HepG2 (cell line): ENCODE results near the gene GMFB. TPM values are rescaled to one million over a fixed set of nuclear protein-coding genes. Genes with fewer than 3 reads are reported as not detected.

Experiments used
- ATAD3A ChIP-seq: sonication (generic); formaldehyde crosslinking; IDR thresholded peaks from 2 replicates; pipeline ENCODE4 v1.4.0; 2020; ENCODE audit warnings: missing genetic modification reagents
- CAMTA2 ChIP-seq: sonication (generic); formaldehyde crosslinking; IDR thresholded peaks from 2 replicates; pipeline ENCODE4 v1.4.0; 2020; ENCODE audit warnings: mild to moderate bottlenecking, missing genetic modification reagents, borderline replicate concordance
- NFE2 ChIP-seq: sonication (generic); formaldehyde crosslinking; IDR thresholded peaks from 2 replicates; pipeline ENCODE4 v1.4.0; 2020; ENCODE audit warnings: missing genetic modification reagents
- NFKB2 ChIP-seq: sonication (generic); formaldehyde crosslinking; IDR thresholded peaks from 2 replicates; pipeline ENCODE4 v1.4.0; 2020; ENCODE audit warnings: missing genetic modification reagents, borderline replicate concordance
- PHF20 ChIP-seq: sonication (generic); formaldehyde crosslinking; IDR thresholded peaks from 2 replicates; pipeline ENCODE4 v1.5.0; 2020; ENCODE audit warnings: mild to moderate bottlenecking, missing genetic modification reagents
- SETDB1 ChIP-seq: sonication (generic); formaldehyde crosslinking; IDR thresholded peaks from 2 replicates; pipeline ENCODE4 v1.5.1; 2020; ENCODE audit warnings: missing genetic modification reagents, mild to moderate bottlenecking, borderline replicate concordance
- ZBTB42 ChIP-seq: sonication (generic); formaldehyde crosslinking; IDR thresholded peaks from 2 replicates; pipeline ENCODE4 v1.5.0; 2020; ENCODE audit warnings: mild to moderate bottlenecking, missing genetic modification reagents
- ZNF607 ChIP-seq: sonication (generic); formaldehyde crosslinking; IDR thresholded peaks from 2 replicates; pipeline ENCODE4 v1.5.1; 2020; ENCODE audit warnings: missing genetic modification reagents, mild to moderate bottlenecking, borderline replicate concordance
- ZNF746 ChIP-seq: sonication (generic); formaldehyde crosslinking; IDR thresholded peaks from 2 replicates; pipeline ENCODE4 v1.8.0; 2022; ENCODE audit warnings: mild to moderate bottlenecking, missing genetic modification reagents
- ZNF773 ChIP-seq: sonication (generic); formaldehyde crosslinking; IDR thresholded peaks from 2 replicates; pipeline ENCODE4 v1.4.0; 2020; ENCODE audit warnings: missing genetic modification reagents, borderline replicate concordance
- polyA plus RNA-seq, 8 experiments: library from polyadenylated mRNA; depleted of rRNA in 3 of 8; stranded (reverse) in 7 of 8; unstranded in 1 of 8; fragments of >200 nt; fragmentation: Illumina TruSeq in 4 of 8; extraction: Trizol in 4 of 8; gene quantifications; 2 replicates each; pipeline versions ENCODE4 v1.2.1 to v1.2.3, GENCODE V29; 2011 to 2016; ENCODE audit warnings: low read depth in 4 of 8, missing spikeins in 1 of 8, mixed read lengths in 1 of 8; ENCODE audit not compliant: insufficient read depth in 1 of 8
- total RNA-seq, 5 experiments: library from RNA; depleted of rRNA; stranded (reverse); fragments of >200 nt; fragmentation: Illumina TruSeq; extraction: Trizol; gene quantifications; 2 replicates each; pipeline ENCODE4 v1.2.3, GENCODE V29; 2016; ENCODE audit warnings: low read depth in 1 of 5
- TF ChIP-seq, protein P1 (sequence below): sonication (generic); formaldehyde crosslinking; conservative IDR thresholded peaks from 2 replicates; pipeline ENCODE4 v1.4.0; 2020; ENCODE audit warnings: missing genetic modification reagents
- TF ChIP-seq, protein P2 (sequence below): sonication (generic); formaldehyde crosslinking; IDR thresholded peaks from 2 replicates; pipeline ENCODE4; 2020; ENCODE audit warnings: missing genetic modification reagents, mild to moderate bottlenecking, borderline replicate concordance
- TF ChIP-seq, protein P3 (sequence below): sonication (generic); formaldehyde crosslinking; IDR thresholded peaks from 2 replicates; pipeline ENCODE4 v1.4.0; 2020; ENCODE audit warnings: missing genetic modification reagents, borderline replicate concordance
- TF ChIP-seq, protein P4 (sequence below): sonication (generic); formaldehyde crosslinking; IDR thresholded peaks from 2 replicates; pipeline ENCODE4 v1.4.0; 2020; ENCODE audit warnings: missing genetic modification reagents, borderline replicate concordance
- TF ChIP-seq, protein P5 (sequence below): sonication (generic); formaldehyde crosslinking; IDR thresholded peaks from 2 replicates; pipeline ENCODE4 v1.8.0; 2022; ENCODE audit warnings: mild to moderate bottlenecking, missing genetic modification reagents

Gene GMFB
- total and polyA plus RNA-seq, 2 of the 13 experiments (the other 11 are each of a cell fraction or from before 2014, with no cell fraction given) = 17.3 to 68.2 TPM

DNA sequence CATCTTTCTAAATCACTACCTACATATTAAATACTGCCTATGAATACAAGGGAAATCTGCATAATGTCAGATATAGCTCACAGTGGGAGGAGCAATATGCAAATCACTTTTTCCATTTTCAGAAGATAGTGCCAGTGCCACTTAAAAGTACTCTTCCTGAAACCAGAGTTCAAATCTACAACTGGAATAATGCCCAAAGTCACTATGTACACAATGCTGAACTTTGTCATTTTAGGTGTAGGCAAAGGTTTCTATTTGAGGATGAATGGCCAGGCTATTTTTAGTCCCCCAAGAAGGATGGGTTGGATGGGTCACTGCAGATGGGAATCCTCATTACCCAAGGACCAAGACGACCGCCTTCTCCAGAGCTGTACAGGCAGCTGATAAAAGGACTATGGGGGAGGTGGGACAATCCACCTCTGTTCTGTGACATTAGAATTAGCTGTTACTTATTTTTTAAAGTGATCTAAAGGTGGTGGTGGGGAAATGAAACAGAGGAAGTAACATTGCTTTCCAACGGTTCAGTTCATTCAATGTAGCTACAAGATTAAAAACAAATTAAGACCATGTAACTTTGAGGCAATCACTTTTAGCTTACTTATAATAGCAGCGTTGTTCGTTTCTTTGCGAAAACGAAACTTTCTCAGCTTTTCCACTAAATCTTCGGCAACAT is 5.6 kb downstream of the GMFB start (continued):
- TF ChIP-seq NFE2 (CRISPR knock-in tag) (no peak), ZNF607 (CRISPR knock-in tag) (no peak), CAMTA2 (CRISPR knock-in tag) (no peak), ZNF746 (CRISPR knock-in tag) (no peak), NFKB2 (no peak), SETDB1 (no peak), ATAD3A (CRISPR knock-in tag) (no peak), ZBTB42 (CRISPR knock-in tag) (no peak), PHF20 (CRISPR knock-in tag) (no peak), ZNF773 (CRISPR knock-in tag) (no peak)
- TF ChIP-seq, protein P1, sequence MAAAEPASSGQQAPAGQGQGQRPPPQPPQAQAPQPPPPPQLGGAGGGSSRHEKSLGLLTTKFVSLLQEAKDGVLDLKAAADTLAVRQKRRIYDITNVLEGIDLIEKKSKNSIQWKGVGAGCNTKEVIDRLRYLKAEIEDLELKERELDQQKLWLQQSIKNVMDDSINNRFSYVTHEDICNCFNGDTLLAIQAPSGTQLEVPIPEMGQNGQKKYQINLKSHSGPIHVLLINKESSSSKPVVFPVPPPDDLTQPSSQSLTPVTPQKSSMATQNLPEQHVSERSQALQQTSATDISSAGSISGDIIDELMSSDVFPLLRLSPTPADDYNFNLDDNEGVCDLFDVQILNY (CRISPR knock-in tag) = no peak
- TF ChIP-seq, protein P2, sequence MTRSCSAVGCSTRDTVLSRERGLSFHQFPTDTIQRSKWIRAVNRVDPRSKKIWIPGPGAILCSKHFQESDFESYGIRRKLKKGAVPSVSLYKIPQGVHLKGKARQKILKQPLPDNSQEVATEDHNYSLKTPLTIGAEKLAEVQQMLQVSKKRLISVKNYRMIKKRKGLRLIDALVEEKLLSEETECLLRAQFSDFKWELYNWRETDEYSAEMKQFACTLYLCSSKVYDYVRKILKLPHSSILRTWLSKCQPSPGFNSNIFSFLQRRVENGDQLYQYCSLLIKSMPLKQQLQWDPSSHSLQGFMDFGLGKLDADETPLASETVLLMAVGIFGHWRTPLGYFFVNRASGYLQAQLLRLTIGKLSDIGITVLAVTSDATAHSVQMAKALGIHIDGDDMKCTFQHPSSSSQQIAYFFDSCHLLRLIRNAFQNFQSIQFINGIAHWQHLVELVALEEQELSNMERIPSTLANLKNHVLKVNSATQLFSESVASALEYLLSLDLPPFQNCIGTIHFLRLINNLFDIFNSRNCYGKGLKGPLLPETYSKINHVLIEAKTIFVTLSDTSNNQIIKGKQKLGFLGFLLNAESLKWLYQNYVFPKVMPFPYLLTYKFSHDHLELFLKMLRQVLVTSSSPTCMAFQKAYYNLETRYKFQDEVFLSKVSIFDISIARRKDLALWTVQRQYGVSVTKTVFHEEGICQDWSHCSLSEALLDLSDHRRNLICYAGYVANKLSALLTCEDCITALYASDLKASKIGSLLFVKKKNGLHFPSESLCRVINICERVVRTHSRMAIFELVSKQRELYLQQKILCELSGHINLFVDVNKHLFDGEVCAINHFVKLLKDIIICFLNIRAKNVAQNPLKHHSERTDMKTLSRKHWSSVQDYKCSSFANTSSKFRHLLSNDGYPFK (CRISPR knock-in tag) = no peak
- TF ChIP-seq, protein P3, sequence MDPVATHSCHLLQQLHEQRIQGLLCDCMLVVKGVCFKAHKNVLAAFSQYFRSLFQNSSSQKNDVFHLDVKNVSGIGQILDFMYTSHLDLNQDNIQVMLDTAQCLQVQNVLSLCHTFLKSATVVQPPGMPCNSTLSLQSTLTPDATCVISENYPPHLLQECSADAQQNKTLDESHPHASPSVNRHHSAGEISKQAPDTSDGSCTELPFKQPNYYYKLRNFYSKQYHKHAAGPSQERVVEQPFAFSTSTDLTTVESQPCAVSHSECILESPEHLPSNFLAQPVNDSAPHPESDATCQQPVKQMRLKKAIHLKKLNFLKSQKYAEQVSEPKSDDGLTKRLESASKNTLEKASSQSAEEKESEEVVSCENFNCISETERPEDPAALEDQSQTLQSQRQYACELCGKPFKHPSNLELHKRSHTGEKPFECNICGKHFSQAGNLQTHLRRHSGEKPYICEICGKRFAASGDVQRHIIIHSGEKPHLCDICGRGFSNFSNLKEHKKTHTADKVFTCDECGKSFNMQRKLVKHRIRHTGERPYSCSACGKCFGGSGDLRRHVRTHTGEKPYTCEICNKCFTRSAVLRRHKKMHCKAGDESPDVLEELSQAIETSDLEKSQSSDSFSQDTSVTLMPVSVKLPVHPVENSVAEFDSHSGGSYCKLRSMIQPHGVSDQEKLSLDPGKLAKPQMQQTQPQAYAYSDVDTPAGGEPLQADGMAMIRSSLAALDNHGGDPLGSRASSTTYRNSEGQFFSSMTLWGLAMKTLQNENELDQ (CRISPR knock-in tag) = no peak
- TF ChIP-seq, protein P4, sequence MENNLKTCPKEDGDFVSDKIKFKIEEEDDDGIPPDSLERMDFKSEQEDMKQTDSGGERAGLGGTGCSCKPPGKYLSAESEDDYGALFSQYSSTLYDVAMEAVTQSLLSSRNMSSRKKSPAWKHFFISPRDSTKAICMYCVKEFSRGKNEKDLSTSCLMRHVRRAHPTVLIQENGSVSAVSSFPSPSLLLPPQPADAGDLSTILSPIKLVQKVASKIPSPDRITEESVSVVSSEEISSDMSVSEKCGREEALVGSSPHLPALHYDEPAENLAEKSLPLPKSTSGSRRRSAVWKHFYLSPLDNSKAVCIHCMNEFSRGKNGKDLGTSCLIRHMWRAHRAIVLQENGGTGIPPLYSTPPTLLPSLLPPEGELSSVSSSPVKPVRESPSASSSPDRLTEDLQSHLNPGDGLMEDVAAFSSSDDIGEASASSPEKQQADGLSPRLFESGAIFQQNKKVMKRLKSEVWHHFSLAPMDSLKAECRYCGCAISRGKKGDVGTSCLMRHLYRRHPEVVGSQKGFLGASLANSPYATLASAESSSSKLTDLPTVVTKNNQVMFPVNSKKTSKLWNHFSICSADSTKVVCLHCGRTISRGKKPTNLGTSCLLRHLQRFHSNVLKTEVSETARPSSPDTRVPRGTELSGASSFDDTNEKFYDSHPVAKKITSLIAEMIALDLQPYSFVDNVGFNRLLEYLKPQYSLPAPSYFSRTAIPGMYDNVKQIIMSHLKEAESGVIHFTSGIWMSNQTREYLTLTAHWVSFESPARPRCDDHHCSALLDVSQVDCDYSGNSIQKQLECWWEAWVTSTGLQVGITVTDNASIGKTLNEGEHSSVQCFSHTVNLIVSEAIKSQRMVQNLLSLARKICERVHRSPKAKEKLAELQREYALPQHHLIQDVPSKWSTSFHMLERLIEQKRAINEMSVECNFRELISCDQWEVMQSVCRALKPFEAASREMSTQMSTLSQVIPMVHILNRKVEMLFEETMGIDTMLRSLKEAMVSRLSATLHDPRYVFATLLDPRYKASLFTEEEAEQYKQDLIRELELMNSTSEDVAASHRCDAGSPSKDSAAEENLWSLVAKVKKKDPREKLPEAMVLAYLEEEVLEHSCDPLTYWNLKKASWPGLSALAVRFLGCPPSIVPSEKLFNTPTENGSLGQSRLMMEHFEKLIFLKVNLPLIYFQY (CRISPR knock-in tag) = no peak
- TF ChIP-seq, protein P5, sequence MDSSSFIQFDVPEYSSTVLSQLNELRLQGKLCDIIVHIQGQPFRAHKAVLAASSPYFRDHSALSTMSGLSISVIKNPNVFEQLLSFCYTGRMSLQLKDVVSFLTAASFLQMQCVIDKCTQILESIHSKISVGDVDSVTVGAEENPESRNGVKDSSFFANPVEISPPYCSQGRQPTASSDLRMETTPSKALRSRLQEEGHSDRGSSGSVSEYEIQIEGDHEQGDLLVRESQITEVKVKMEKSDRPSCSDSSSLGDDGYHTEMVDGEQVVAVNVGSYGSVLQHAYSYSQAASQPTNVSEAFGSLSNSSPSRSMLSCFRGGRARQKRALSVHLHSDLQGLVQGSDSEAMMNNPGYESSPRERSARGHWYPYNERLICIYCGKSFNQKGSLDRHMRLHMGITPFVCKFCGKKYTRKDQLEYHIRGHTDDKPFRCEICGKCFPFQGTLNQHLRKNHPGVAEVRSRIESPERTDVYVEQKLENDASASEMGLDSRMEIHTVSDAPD (CRISPR knock-in tag) = no peak
